Smooth muscle cell of the pulmonary artery (primary cell): Measurements from ENCODE around the gene FBXL2. TPM values are rescaled to one million over a fixed set of nuclear protein-coding genes. Genes with fewer than 3 reads are reported as not detected.

Source experiments
- total RNA-seq: library from RNA; depleted of rRNA; stranded (reverse); fragments of >200 nt; gene quantifications from 2 replicates; pipeline ENCODE4 v1.2.3, GENCODE V29; 2014

The FBXL2 gene, protein sequence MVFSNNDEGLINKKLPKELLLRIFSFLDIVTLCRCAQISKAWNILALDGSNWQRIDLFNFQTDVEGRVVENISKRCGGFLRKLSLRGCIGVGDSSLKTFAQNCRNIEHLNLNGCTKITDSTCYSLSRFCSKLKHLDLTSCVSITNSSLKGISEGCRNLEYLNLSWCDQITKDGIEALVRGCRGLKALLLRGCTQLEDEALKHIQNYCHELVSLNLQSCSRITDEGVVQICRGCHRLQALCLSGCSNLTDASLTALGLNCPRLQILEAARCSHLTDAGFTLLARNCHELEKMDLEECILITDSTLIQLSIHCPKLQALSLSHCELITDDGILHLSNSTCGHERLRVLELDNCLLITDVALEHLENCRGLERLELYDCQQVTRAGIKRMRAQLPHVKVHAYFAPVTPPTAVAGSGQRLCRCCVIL
- total RNA-seq = 17.4 and 27.8 TPM in 2 replicates

DNA sequence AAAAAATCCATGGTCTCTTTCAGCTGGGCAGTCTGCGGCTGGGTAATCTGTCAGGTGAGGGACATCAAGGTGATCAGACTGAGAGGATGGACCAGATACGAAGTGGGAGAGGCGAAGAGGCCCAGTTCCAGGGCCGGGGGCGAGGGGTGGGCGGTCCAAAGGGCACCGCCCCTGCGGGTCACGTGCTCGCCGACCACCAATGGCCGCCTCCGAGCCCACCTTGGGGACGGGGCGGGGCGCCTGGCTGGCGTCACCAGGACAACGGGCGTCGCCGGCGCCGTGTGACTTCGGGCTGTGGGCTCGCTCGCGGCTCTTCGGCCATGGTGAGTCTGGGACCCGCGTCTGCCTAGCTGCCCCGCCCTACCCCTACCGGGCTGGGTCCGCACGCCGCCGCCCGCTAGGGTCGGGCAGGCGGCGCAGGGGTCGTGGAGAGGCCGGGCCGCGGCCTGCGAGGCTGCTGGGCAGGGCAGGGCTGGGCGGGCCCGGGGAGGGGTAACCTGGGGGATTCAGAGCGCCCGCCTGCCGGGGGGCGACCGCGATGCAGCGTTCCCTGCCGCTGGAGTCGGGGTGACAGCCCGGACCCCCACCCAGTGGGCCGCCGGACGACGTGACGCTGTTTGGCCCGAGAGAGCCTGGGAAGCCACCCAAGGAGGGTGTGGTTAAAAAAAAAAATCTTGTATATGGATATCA lies at the start of gene FBXL2:
Gene FBXL2, plus strand, starts transcription at position 250 of the 690 bp plus-strand sequence. Its CDS starts 71 bp downstream, at position 321.

Other genes with a start within 250 kb of the FBXL2 start
- gene GLB1, start 180.3 kb upstream of the FBXL2 start, total RNA-seq = 114 and 170 TPM in 2 replicates
- gene TMPPE, start 180.3 kb upstream of the FBXL2 start, total RNA-seq = 8.7 and 9.5 TPM in 2 replicates
- 443 and 499 TPM in 2 replicates for gene CRTAP, start 163.4 kb upstream of the FBXL2 start, total RNA-seq
- 8.4 and 13.7 TPM in 2 replicates for gene SUSD5, start 58.6 kb upstream of the FBXL2 start, total RNA-seq
- 53.4 and 56.6 TPM in 2 replicates for gene UBP1, start 163.0 kb downstream of the FBXL2 start, total RNA-seq